IMR-90 (cell line): ENCODE data around the gene ZDHHC14. TPM values are rescaled to one million over a fixed set of nuclear protein-coding genes. Genes with fewer than 3 reads are reported as not detected.

Experiments
- ATAC-seq: fragments of 200-7000 bp; cut with Tn5 transposase; 2 replicates; pipeline ENCODE4 v1.9.1; 2020; ENCODE audit warnings: low read depth, mild to moderate bottlenecking, moderate library complexity
- BruUV-seq: library from RNA; stranded (reverse); fragments of 400-500 nt; replicated peaks from 2 replicates; lab custom pipeline; 2021; lab: Mats Ljungman, UMichigan
- CTCF ChIA-PET: fragments of 300-600 bp; formaldehyde crosslinking; extraction: SDS; loops from one replicate; lab custom pipeline; 2021; ENCODE audit warnings: antibody characterized with exemption; lab: Yijun Ruan, JAX
- POLR2A ChIA-PET: fragments of 300-600 bp; sonication (Branson Sonifier 250); formaldehyde crosslinking; loops from one replicate; lab custom pipeline; 2022; ENCODE audit warnings: antibody characterized with exemption; ENCODE audit not compliant: unreplicated experiment; lab: Charles Lee
- DNase-seq: peaks from one replicate; pipeline ENCODE4 v3.0.0; 2013
- H2AFZ ChIP-seq: replicated peaks from 2 replicates; pipeline ENCODE3; 2013; ENCODE audit warnings: low read length, mild to moderate bottlenecking; ENCODE audit not compliant: poor library complexity
- H2AK5ac ChIP-seq: 2 replicates; pipeline ENCODE4 v1.6.1; 2013; ENCODE audit warnings: low read depth, low read length, inconsistent platforms
- H2AK9ac ChIP-seq: replicated peaks from 2 replicates; pipeline ENCODE3; 2013; ENCODE audit warnings: mild to moderate bottlenecking, low read depth, low read length, moderate library complexity; ENCODE audit not compliant: poor library complexity
- H2BK120ac ChIP-seq: 2 replicates; pipeline ENCODE4 v1.6.1; 2013; ENCODE audit warnings: low read depth, low read length, inconsistent platforms
- H2BK15ac ChIP-seq: 3 replicates; pipeline ENCODE4 v1.6.1; 2013; ENCODE audit warnings: low read depth, low read length, inconsistent platforms
- H2BK20ac ChIP-seq: 2 replicates; pipeline ENCODE4 v1.6.1; 2013; ENCODE audit warnings: low read depth, mild to moderate bottlenecking, inconsistent platforms, low read length, moderate library complexity
- H2BK5ac ChIP-seq: 2 replicates; pipeline ENCODE4 v1.6.1; 2013; ENCODE audit warnings: mild to moderate bottlenecking, low read depth, low read length, inconsistent platforms; ENCODE audit not compliant: poor library complexity, severe bottlenecking
- H3K14ac ChIP-seq: replicated peaks from 2 replicates; pipeline ENCODE4 v1.6.1; 2013; ENCODE audit warnings: low read depth, low read length, inconsistent platforms
- H3K18ac ChIP-seq: 2 replicates; pipeline ENCODE4 v1.6.1; 2013; ENCODE audit warnings: low read depth, low read length, control low read depth
- H3K23ac ChIP-seq: 2 replicates; pipeline ENCODE4 v1.6.1; 2013; ENCODE audit warnings: low read depth, low read length, inconsistent platforms
- H3K27ac ChIP-seq: 2 replicates; pipeline ENCODE4 v1.5.1; 2013; ENCODE audit warnings: mild to moderate bottlenecking, control low read depth, low read length; ENCODE audit not compliant: insufficient read depth
- H3K27me3 ChIP-seq: 2 replicates; pipeline ENCODE4 v1.6.1; 2013; ENCODE audit warnings: low read length; ENCODE audit not compliant: control insufficient read depth, insufficient read depth
- H3K36me3 ChIP-seq: 2 replicates; pipeline ENCODE4 v1.6.1; 2013; ENCODE audit warnings: low read length, mixed read lengths; ENCODE audit not compliant: control insufficient read depth, insufficient read depth
- H3K4ac ChIP-seq: 2 replicates; pipeline ENCODE4 v1.6.1; 2013; ENCODE audit warnings: low read depth, low read length, inconsistent platforms
- H3K4me1 ChIP-seq: 2 replicates; pipeline ENCODE4 v1.6.1; 2013; ENCODE audit warnings: low read length, mixed read lengths; ENCODE audit not compliant: control insufficient read depth, insufficient read depth
- H3K4me2 ChIP-seq: 2 replicates; pipeline ENCODE4 v1.6.1; 2013; ENCODE audit warnings: low read depth, mild to moderate bottlenecking, control low read depth, low read length, moderate library complexity
- H3K4me3 ChIP-seq: 2 replicates; pipeline ENCODE4 v1.5.1; 2013; ENCODE audit warnings: low read depth, mild to moderate bottlenecking, control low read depth, low read length, moderate library complexity; ENCODE audit not compliant: insufficient read depth
- H3K56ac ChIP-seq: 2 replicates; pipeline ENCODE4 v1.6.1; 2013; ENCODE audit warnings: low read length, inconsistent platforms; ENCODE audit not compliant: insufficient read depth; ENCODE audit errors: extremely low read depth
- H3K79me1 ChIP-seq, 2 experiments: 2 replicates each; pipeline ENCODE4 v1.6.1; 2013; ENCODE audit warnings: low read length in 2 of 2, inconsistent platforms in 1 of 2, low read depth in 1 of 2
- H3K9ac ChIP-seq: 2 replicates; pipeline ENCODE4 v1.6.1; 2013; ENCODE audit warnings: low read depth, low read length, control low read depth
- H3K9me1 ChIP-seq: 2 replicates; pipeline ENCODE4 v1.6.1; 2013; ENCODE audit warnings: low read length, inconsistent platforms; ENCODE audit not compliant: insufficient read depth
- H3K9me3 ChIP-seq: 2 replicates; pipeline ENCODE4 v1.6.1; 2013; ENCODE audit warnings: low read length; ENCODE audit not compliant: control insufficient read depth, insufficient read depth
- H4K20me1 ChIP-seq: 2 replicates; pipeline ENCODE4 v1.6.1; 2013; ENCODE audit warnings: low read length, inconsistent platforms; ENCODE audit not compliant: insufficient read depth
- H4K5ac ChIP-seq: 2 replicates; pipeline ENCODE4 v1.6.1; 2013; ENCODE audit warnings: mild to moderate bottlenecking, low read depth, low read length, control low read depth
- H4K8ac ChIP-seq, 2 experiments: 2 replicates each; pipeline ENCODE4 v1.6.1; 2013; ENCODE audit warnings: low read depth in 2 of 2, low read length in 2 of 2, control low read depth in 1 of 2, inconsistent platforms in 1 of 2
- H4K91ac ChIP-seq: 2 replicates; pipeline ENCODE4 v1.6.1; 2013; ENCODE audit warnings: low read depth, low read length, inconsistent platforms; ENCODE audit not compliant: insufficient read depth
- BHLHE40 ChIP-seq: fragments of 150-350 bp; IDR thresholded peaks from 2 replicates; pipeline ENCODE4 v1.6.1; 2016; ENCODE audit warnings: mild to moderate bottlenecking, low read depth, low read length
- CHD1 ChIP-seq: IDR thresholded peaks from 2 replicates; pipeline ENCODE4 v1.6.1; 2012; ENCODE audit warnings: low read depth, low read length, improper control_type of control experiment
- FOS ChIP-seq: fragments of 150-350 bp; IDR thresholded peaks from 2 replicates; pipeline ENCODE4 v1.6.1; 2016; ENCODE audit warnings: low read depth, low read length
- MAFK ChIP-seq: IDR thresholded peaks from 2 replicates; pipeline ENCODE4 v1.6.1; 2012; ENCODE audit warnings: low read depth, low read length, improper control_type of control experiment
- MAZ ChIP-seq: IDR thresholded peaks from 2 replicates; pipeline ENCODE4 v1.6.1; 2012; ENCODE audit warnings: low read depth, mild to moderate bottlenecking, low read length, improper control_type of control experiment, moderate library complexity, borderline replicate concordance
- MXI1 ChIP-seq: IDR thresholded peaks from 2 replicates; pipeline ENCODE4 v1.6.1; 2012; ENCODE audit warnings: low read depth, mild to moderate bottlenecking, low read length, moderate library complexity, borderline replicate concordance
- POLR2A ChIP-seq: IDR thresholded peaks from 2 replicates; pipeline ENCODE4 v1.6.1; 2012; ENCODE audit warnings: mild to moderate bottlenecking, low read depth, low read length
- RAD21 ChIP-seq: IDR thresholded peaks from 2 replicates; pipeline ENCODE4 v1.6.1; 2012; ENCODE audit warnings: low read length, improper control_type of control experiment
- RFX5 ChIP-seq: IDR thresholded peaks from 2 replicates; pipeline ENCODE4 v1.8.0; 2012; ENCODE audit warnings: low read depth, mild to moderate bottlenecking, low read length, moderate library complexity
- SMC3 ChIP-seq: fragments of 150-350 bp; IDR thresholded peaks from 2 replicates; pipeline ENCODE4 v1.6.1; 2016; ENCODE audit warnings: low read depth, mild to moderate bottlenecking, antibody characterized with exemption, low read length, moderate library complexity
- USF2 ChIP-seq: fragments of 150-350 bp; IDR thresholded peaks from 2 replicates; pipeline ENCODE4 v1.6.1; 2017; ENCODE audit warnings: mild to moderate bottlenecking, antibody characterized with exemption, low read length, low read depth
- WGBS, 2 experiments: methylation state at CpG; one replicate each; pipeline versions ENCODE4 v1.1.5 to v1.1.7; 2013; ENCODE audit warnings: missing lambda C conversion rate in 2 of 2; ENCODE audit not compliant: insufficient read length in 1 of 2; ENCODE audit errors: extremely low coverage in 2 of 2; 5-methylcytosine and 5-hydroxymethylcytosine counted together
- dilution Hi-C: fragments of 300-500 bp; cut with HindIII; formaldehyde crosslinking; loops from one replicate; pipeline ENCODE4 v1.14.3; 2018; ENCODE audit warnings: low sequenced_read_pairs; ENCODE audit not compliant: unreplicated experiment
- in situ Hi-C: fragments of 300-500 bp; cut with MboI; formaldehyde crosslinking; loops from 3 replicates; pipeline ENCODE4 v1.14.3; 2019; ENCODE audit warnings: low sequenced_read_pairs, inconsistent platforms, mixed read lengths
- intact Hi-C: fragments of 100-400 bp; cut with micrococcal nuclease; formaldehyde crosslinking; loops from 2 replicates; pipeline ENCODE4 v1.10.0; 2022
- polyA plus RNA-seq, 3 experiments: library from polyadenylated mRNA; depleted of rRNA; stranded (reverse); fragments of >200 nt; gene quantifications; 2 replicates each; pipeline ENCODE4 v1.2.3, GENCODE V29; 2012; ENCODE audit warnings: low replicate concordance in 1 of 3
- total RNA-seq: library from RNA; depleted of rRNA; stranded (reverse); fragments of >200 nt; gene quantifications from 2 replicates; pipeline ENCODE4 v1.2.3, GENCODE V29; 2012
- TF ChIP-seq, protein P1 (sequence below): fragments of 150-350 bp; IDR thresholded peaks from 2 replicates; pipeline ENCODE4 v1.6.1; 2016; ENCODE audit warnings: low read depth, mild to moderate bottlenecking, low read length, moderate library complexity, borderline replicate concordance
- TF ChIP-seq, protein P2 (sequence below): conservative IDR thresholded peaks from 2 replicates; pipeline ENCODE4 v1.5.1; 2012; ENCODE audit warnings: mild to moderate bottlenecking, low read depth, low read length, improper control_type of control experiment

ZDHHC14 gene
- total and polyA plus RNA-seq, 2 of the 4 experiments (the other 2 are of a cell fraction), result 0.90 to 2.0 TPM

GRCh38 chr6:157530724-157531168 is 149.8 kb downstream of the ZDHHC14 start:
- no peak overlapping the region for H2AK5ac ChIP-seq
- TF ChIP-seq MXI1, result no peak
- no peak for TF ChIP-seq BHLHE40
- TF ChIP-seq CHD1, result no peak
- TF ChIP-seq POLR2A, result no peak
- TF ChIP-seq USF2, result no peak
- no peak for TF ChIP-seq MAFK
- TF ChIP-seq SMC3, result no peak
- no peak for TF ChIP-seq MAZ
- no peak for TF ChIP-seq FOS
- no peak for TF ChIP-seq RFX5
- no peak for TF ChIP-seq RAD21
- TF ChIP-seq, protein P1, sequence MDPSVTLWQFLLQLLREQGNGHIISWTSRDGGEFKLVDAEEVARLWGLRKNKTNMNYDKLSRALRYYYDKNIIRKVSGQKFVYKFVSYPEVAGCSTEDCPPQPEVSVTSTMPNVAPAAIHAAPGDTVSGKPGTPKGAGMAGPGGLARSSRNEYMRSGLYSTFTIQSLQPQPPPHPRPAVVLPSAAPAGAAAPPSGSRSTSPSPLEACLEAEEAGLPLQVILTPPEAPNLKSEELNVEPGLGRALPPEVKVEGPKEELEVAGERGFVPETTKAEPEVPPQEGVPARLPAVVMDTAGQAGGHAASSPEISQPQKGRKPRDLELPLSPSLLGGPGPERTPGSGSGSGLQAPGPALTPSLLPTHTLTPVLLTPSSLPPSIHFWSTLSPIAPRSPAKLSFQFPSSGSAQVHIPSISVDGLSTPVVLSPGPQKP, result no peak
- TF ChIP-seq, protein P2, sequence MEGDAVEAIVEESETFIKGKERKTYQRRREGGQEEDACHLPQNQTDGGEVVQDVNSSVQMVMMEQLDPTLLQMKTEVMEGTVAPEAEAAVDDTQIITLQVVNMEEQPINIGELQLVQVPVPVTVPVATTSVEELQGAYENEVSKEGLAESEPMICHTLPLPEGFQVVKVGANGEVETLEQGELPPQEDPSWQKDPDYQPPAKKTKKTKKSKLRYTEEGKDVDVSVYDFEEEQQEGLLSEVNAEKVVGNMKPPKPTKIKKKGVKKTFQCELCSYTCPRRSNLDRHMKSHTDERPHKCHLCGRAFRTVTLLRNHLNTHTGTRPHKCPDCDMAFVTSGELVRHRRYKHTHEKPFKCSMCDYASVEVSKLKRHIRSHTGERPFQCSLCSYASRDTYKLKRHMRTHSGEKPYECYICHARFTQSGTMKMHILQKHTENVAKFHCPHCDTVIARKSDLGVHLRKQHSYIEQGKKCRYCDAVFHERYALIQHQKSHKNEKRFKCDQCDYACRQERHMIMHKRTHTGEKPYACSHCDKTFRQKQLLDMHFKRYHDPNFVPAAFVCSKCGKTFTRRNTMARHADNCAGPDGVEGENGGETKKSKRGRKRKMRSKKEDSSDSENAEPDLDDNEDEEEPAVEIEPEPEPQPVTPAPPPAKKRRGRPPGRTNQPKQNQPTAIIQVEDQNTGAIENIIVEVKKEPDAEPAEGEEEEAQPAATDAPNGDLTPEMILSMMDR, result no peak
- no peak overlapping the region for H3K27ac ChIP-seq
- no peak overlapping the region for H3K9ac ChIP-seq
- no peak for ATAC-seq
- no peaks in the 10 kb centered on the region for H3K36me3 ChIP-seq
- H3K4me2 ChIP-seq, result no peak overlapping the region
- no peak overlapping the region for H4K91ac ChIP-seq
- no peak overlapping the region for H2BK15ac ChIP-seq
- dilution Hi-C loops, result no loop called here
- CTCF ChIA-PET, result no interaction called here
- H3K23ac ChIP-seq, result no peak overlapping the region
- no peak for DNase-seq
- peaks cover 8% of the 10 kb centered on the region for H3K4me1 ChIP-seq
- H2BK5ac ChIP-seq, result no peak overlapping the region
- WGBS, 2 experiments, result 79% methylated on average over 4 of the region's 10 CpGs; no CpG with 5 or more reads in 1 of the 2 experiments
- H3K14ac ChIP-seq, result no peak overlapping the region
- in situ Hi-C loops, result no loop called here
- H4K20me1 ChIP-seq, result no peaks in the 10 kb centered on the region
- no peaks in the 10 kb centered on the region for H3K9me3 ChIP-seq
- POLR2A ChIA-PET, result no interaction called here
- H3K9me1 ChIP-seq, result peaks cover 7% of the 10 kb centered on the region; the same call in 1 of the 2 replicates
- H2AK9ac ChIP-seq, result no peak overlapping the region
- intact Hi-C loops, result no loop called here
- peaks cover 1% of the 10 kb centered on the region; the same call in 1 of the 2 replicates for H3K27me3 ChIP-seq
- no peak overlapping the region for H3K56ac ChIP-seq
- no peaks in the 10 kb centered on the region for H3K79me1 ChIP-seq
- no peak overlapping the region for H3K18ac ChIP-seq
- no peak overlapping the region for H3K4me3 ChIP-seq
- no peak overlapping the region for H4K5ac ChIP-seq
- no peak overlapping the region for H3K4ac ChIP-seq
- H2BK120ac ChIP-seq, result no peak overlapping the region
- BruUV-seq, result no TSS peak
- no peak overlapping the region for H4K8ac ChIP-seq
- H2AFZ ChIP-seq, result no peak overlapping the region
- H2BK20ac ChIP-seq, result no peak overlapping the region
